Measurements from ENCODE around the gene SH3GL3.

Gene SH3GL3

GRCh38 chr15:83503595-83504364 is 56.6 kb downstream of the SH3GL3 start:
- no peak for TF ChIP-seq ZFX (IDR thresholded peaks at IDR 0.05; ENCODE audit: borderline replicate concordance)
- TF ChIP-seq, protein P1, sequence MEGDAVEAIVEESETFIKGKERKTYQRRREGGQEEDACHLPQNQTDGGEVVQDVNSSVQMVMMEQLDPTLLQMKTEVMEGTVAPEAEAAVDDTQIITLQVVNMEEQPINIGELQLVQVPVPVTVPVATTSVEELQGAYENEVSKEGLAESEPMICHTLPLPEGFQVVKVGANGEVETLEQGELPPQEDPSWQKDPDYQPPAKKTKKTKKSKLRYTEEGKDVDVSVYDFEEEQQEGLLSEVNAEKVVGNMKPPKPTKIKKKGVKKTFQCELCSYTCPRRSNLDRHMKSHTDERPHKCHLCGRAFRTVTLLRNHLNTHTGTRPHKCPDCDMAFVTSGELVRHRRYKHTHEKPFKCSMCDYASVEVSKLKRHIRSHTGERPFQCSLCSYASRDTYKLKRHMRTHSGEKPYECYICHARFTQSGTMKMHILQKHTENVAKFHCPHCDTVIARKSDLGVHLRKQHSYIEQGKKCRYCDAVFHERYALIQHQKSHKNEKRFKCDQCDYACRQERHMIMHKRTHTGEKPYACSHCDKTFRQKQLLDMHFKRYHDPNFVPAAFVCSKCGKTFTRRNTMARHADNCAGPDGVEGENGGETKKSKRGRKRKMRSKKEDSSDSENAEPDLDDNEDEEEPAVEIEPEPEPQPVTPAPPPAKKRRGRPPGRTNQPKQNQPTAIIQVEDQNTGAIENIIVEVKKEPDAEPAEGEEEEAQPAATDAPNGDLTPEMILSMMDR (IDR thresholded peaks at IDR 0.05), result no peak
- no peak overlapping the region for H3K27ac ChIP-seq

DNA sequence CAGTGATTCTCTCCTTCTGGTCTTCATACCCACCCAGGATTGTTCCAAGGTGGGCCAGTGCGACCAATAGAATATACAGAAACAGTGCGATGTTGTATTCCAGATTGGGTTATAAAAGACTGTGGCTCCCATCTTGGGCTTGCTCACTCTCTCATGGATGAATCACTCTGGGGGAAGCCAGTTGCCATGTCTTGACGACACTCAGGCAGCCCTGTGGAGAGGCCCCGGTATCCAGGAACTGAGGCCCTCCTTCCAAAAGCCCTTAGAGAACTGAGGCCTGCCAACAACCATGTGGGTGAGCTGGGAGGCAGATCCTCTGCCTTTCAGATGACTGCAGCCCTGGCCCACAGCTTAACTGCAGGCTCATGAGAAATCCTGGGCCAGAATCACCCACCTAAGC is 57.2 kb downstream of the SH3GL3 start:
- no peak for TF ChIP-seq ZFX (IDR thresholded peaks at IDR 0.05; ENCODE audit: borderline replicate concordance)
- TF ChIP-seq, protein P1 (IDR thresholded peaks at IDR 0.05), result no peak
- no peak overlapping the region for H3K27ac ChIP-seq

DNA sequence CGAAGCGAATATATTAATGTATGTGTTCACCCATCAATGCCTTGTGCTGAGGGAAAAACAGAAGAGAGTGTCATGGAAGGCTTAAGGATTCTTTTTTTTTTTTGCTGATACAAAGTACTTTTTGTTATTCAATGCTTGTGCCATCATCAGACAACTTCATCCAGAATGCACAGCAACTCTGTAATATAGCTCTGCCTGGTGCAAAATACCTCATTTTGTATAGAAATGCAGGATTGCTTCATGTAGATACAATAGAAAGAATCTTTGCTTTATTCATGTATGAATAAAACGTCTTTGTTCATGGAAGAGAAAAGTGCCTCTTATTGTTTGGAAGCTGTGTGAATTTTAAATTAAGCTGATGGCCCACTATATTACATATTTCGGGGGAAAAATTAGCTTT is 62.9 kb downstream of the SH3GL3 start:
- no peak overlapping the region for H3K27ac ChIP-seq
- no peak for TF ChIP-seq ZFX (IDR thresholded peaks at IDR 0.05; ENCODE audit: borderline replicate concordance)
- TF ChIP-seq, protein P1 (IDR thresholded peaks at IDR 0.05), result no peak

GRCh38 chr15:83512459-83512858 is 65.3 kb downstream of the SH3GL3 start:
- H3K27ac ChIP-seq, result no peak overlapping the region
- TF ChIP-seq, protein P1 (IDR thresholded peaks at IDR 0.05), result no peak
- TF ChIP-seq ZFX (IDR thresholded peaks at IDR 0.05; ENCODE audit: borderline replicate concordance), result no peak

DNA sequence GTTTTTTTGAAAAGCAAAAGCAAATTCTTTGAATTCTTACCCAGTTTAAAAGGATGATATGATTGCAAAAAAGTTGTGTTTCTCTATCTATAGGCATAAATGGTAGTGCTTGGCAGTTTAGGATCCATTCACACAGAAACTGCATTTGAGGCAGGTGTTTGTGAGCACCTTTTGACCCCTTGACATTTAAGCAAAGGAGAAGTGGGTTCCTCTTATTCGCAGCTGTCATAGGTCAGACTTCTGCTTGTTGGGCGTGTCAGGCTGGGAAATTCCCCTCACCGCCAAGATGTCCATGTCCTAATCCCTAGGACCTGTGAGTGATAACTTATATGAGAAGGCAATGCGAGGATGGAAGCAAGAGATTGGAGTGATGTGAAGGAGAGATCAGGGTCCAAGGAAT is 67.4 kb downstream of the SH3GL3 start:
- no peak overlapping the region for H3K27ac ChIP-seq
- TF ChIP-seq, protein P1 (IDR thresholded peaks at IDR 0.05), result no peak
- no peak for TF ChIP-seq ZFX (IDR thresholded peaks at IDR 0.05; ENCODE audit: borderline replicate concordance)

GRCh38 chr15:83515164-83515563 is 68.0 kb downstream of the SH3GL3 start:
- no peak overlapping the region for H3K27ac ChIP-seq
- TF ChIP-seq, protein P1 (IDR thresholded peaks at IDR 0.05), result no peak
- no peak for TF ChIP-seq ZFX (IDR thresholded peaks at IDR 0.05; ENCODE audit: borderline replicate concordance)

DNA sequence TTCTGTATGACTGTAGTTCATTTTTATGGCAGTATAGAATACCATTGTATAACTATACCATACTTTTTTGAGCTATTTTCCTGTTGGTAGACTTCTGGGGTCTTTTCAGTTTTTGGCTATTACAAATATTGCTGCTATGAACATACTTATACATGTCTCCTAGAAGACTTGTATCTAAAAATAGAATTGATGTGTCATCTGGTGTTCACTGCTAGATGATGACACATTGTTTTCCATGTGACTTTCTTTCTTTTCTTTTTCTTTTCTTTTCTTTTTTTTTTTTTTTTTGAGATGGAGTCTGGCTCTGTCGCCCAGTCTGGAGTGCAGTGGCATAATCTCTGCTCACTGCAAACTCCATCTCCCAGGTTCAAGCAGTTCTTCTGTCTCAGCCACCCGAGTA is 69.8 kb downstream of the SH3GL3 start:
- no peak for TF ChIP-seq ZFX (IDR thresholded peaks at IDR 0.05; ENCODE audit: borderline replicate concordance)
- TF ChIP-seq, protein P1 (IDR thresholded peaks at IDR 0.05), result no peak
- no peak overlapping the region for H3K27ac ChIP-seq

Measured in 22Rv1 (cell line).